Stimulated activated CD4-positive, alpha-beta T cell treated with anti-CD3 and anti-CD28 coated beads, Interleukin-2, amount 100 ng/mL, for 4 hours (primary cell): ENCODE results near the gene CD79B.
A peak's percentile ranks its signal among the peaks of the same experiment; 100 is the strongest.
"Not testable (repeated sequence)": the region's sequence is repeated elsewhere in the genome, so short reads cannot be mapped to it uniquely, and the experiment has no call there.

Experiments
- DNase-seq: peaks from one replicate; pipeline ENCODE4 v3.0.0-alpha.2; 2020; ENCODE audit warnings: low read depth

CD79B gene

DNA sequence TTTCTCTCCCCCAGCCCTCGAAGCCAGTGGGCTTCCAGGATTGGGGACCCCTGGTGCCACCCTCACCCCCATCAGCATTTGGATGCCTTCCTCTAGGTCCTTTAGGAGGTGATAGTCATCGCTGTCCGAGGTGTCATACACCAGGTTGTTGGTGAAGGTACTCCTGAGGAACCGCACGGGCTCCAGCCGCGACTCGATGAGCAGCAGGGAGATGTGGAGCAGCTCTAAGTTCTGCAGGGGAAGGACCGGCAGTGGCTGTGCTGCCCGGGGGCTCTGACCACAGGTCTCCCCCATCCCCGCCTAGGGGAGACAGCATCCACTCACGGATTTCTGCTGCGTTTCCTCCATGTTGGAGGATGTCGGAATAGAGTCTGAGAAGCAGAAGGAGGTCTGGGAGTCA lies 22.0 kb downstream of the CD79B start:
- no peak for DNase-seq

DNA sequence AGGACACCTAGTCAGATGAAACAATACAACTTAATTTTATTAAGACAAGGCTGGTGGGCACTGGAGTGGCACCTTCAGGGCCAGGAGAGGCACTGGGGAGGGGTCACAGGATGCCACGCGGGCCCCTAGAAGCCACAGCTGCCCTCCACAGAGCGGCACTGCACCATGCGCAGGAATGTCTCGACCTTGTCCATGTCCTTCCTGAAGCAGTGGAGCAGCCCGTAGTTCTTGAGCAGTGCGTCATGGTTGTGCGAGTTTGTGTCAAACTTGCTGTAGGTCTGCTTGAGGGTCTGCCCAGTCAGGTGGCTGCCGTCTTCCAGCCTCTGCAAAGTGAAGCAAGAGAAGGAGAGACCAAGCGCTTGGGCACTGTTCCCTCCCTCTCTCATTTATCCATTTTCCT lies 22.5 kb downstream of the CD79B start:
- not testable (repeated sequence) for DNase-seq

DNA sequence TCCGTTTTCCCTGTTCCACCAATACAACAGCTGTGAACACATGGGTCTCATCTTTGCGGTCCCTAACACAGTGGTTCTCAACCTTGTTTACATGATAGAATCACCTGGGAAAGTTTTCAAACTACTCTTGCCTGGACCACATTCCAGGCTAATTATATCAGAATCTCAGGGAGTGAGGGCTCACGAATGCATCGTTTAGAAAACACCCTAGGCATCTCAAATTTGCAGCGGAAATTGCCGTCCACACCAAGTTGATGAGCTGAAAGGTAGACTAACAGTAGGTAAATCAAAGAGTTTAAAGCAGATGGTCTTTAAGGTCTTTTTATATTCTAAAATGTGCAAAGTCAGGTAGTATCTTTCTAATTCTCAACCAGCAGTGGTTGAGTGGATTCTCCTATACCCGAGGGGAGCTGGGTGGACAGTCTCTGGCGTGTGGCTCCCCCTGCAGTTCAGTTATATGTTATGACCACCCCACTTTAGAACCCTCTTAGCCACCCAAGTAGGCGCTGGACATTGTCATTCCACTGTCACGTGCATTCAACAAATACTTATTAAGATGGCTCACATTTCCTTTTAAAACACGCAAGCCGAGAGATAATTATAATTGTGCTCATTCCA lies 24.9 kb downstream of the CD79B start:
- not testable (repeated sequence) for DNase-seq

DNA sequence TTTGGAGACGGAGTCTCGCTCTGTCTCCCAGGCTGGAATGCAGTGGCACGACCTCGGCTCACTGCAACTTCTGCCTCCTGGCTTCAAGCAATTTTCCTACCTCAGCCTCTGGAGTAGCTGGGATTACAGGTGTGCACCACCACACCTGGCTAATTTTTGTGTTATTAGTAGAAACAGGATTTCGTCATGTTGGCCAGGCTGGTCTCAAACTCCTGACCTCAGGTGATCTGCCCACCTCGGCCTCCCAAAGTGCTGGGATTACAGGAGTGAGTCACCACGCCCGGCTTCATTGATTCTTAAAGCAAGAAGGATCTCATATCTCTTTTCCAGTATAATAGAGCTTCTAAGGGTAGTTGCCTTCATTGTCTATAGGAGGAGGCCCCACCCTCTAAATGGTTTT lies 27.3 kb downstream of the CD79B start:
- DNase-seq = not testable (repeated sequence)

DNA sequence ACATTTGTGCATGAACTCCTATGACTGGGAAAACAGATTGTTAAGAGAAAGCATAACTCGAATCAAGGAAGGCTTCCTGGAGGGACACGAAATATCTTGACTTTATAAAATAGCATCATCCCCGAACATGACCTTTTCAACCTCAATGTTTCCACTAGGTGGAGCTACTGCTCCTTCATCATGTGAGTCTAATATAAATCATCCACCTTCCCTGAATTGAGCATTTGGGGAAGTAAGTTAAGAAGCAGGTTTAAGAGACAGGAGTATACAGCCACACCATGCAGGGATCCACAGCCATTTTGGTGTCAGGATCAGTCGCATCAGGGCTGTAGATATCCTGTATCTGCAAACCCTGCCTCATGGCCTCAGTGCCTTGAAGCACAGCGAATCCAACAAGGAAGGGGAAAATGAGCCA lies 28.3 kb downstream of the CD79B start:
- DNase-seq = peak; percentile 14

DNA sequence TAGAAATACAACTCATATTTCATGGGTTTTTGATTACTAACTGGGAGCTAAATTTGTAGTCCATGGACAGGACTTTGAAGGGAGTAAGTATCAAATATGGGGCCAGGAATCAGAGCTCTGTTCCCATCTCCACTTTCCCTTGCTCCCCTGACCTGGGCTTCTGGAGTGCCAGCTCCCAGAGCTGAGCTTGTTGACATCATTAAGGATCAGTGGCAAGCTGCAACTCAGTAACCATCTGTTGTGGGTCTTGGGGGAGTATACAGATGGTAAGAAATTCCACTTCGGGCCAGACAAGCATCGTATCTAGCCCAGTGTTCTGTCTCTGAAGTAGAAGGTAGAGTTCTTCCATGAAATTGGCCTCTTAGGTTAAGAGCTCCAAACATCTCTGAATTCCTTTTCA lies 30.2 kb downstream of the CD79B start:
- DNase-seq = not testable (repeated sequence)

DNA sequence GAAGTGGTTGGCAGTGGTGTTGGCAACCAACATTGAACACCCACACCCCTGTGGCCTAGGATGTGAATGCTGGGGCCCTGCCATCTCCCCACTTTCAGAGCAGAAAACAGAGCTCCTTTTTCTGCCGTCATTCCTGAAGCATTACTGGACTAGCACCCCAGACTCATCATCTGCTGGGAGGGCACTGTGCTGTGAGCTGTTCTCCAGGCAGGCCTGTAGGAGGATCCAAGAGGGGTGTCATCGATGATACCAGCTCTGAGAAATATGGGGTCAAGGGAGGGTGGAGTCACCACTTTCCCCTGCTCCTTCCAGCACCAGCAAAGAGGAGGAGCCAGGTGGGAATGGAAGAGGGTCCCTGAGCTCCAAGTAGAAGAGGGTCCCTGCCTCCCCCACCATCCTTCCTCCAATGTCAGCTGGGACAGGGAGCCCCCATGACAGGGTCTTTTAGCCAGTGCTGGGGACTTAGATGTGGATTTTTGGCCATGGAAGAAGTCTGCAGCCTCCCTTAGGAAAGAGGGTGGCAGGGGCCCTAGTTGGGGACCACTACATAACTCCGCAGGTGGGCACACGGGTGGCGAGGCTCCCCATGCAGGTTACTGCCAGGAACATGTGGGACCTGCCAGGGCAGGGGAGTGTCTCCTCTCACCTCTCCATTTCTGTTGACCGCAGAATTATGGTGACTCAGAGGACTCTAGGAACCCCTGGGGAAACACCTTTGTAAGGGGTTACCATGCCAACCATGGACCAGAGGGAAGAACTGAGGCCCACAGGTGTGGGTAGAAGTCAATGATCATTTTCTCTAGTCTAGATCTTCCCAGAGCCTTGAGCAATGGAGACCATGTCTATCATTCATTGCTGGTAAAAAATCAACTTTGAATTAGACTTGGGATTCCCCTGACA lies 33.0 kb downstream of the CD79B start:
- peak; percentile 13 for DNase-seq

DNA sequence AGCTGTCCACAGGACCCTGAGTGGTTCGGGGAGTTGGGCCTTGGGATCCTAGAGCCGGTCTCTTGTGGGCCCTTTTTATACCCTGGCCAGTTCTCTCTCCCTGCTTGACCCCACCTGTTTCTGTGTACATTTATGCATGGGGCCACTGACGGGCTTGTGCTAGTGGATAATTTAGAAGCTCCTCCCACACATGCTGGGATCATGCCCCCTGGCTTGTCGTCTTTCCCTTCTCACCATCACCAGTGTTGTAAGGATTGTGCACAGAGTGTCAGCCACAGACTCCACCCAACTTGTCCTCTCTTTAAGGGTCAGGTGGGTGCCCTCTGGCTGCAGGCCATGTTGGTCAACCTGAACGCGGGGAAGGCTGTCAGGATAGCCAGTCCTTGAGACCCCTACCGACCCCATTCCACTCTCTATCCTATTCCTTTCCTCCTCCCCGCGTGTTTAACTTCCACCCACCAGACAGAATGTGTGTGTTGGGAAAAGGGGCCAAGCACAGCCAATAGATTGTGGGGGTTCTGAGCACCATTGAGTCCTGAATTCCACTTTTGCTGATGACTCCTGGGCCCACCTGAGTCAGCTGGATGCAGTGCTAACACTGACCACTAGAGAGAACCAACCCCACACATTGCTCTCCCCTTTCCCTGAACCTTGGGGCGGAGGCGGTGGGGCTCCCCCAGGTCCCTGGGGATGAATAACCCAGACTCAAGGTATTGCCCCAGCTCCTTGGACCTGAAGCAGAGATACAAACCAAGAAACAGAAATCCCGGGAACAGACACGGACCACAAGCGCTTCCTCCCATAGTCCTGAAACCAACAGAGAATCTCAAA lies 35.4 kb downstream of the CD79B start, which contains the start of gene CSH1:
Gene CSH1, minus strand, starts transcription at position 51 of the 831 bp plus-strand sequence. CDS start 63 bp downstream, outside the sequence.
- DNase-seq = not testable (repeated sequence)

DNA sequence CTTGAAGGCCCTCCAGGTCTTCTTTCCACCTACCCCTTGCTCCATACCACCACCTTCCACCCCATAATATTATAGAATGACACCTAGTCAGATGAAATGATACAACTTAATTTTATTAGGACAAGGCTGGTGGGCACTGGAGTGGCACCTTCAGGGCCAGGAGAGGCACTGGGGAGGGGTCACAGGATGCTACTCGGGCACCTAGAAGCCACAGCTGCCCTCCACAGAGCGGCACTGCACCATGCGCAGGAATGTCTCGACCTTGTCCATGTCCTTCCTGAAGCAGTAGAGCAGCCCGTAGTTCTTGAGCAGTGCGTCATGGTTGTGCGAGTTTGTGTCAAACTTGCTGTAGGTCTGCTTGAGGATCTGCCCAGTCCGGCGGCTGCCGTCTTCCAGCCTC lies 37.3 kb downstream of the CD79B start:
- DNase-seq = not testable (repeated sequence)

DNA sequence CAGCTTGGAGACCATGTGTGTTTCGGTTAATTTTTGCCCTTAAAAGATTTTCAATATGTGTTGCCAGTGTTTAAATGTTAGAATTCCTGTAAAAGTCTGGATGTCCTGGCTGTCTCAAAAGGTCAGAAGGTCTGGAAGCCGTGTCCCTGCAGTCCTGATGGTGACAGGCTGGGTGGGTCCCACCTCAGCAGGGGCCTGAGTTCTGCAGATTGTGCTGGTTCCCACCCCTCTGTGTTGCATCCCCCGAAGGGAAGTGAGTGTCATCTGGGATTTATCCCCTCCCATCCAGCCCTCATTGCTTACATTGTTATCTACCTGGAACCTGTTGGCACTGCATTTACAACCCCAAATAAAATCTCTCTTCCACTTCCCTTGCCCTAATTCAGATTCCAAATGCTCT lies 38.1 kb downstream of the CD79B start:
- not testable (repeated sequence) for DNase-seq

DNA sequence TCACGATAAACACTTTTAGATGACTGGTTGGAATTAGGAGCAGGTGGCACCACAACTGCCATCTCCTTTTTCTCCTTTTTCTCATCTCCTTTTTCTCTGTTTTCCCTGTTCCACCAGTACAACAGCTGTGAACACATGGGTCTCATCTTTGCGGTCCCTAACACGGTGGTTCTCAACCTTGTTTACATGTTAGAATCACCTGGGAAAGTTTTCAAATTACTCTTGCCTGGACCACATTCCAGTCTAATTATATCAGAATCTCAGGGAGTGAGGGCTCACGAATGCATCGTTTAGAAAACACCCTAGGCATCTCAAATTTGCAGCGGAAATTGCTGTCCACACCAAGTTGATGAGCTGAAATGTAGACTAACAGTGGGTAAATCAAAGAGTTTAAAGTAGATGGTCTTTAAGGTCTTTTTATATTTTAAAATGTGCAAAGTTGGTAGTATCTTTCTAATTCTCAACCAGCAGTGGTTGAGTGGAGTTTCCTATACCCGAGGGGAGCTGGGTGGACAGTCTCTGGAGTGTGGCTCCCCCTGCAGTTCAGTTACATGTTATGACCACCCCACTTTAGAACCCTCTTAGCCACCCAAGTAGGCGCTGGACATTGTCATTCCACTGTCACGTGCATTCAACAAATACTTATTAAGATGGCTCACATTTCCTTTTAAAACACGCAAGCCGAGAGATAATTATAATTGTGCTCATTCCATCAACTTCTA lies 39.7 kb downstream of the CD79B start:
- DNase-seq = not testable (repeated sequence)

DNA sequence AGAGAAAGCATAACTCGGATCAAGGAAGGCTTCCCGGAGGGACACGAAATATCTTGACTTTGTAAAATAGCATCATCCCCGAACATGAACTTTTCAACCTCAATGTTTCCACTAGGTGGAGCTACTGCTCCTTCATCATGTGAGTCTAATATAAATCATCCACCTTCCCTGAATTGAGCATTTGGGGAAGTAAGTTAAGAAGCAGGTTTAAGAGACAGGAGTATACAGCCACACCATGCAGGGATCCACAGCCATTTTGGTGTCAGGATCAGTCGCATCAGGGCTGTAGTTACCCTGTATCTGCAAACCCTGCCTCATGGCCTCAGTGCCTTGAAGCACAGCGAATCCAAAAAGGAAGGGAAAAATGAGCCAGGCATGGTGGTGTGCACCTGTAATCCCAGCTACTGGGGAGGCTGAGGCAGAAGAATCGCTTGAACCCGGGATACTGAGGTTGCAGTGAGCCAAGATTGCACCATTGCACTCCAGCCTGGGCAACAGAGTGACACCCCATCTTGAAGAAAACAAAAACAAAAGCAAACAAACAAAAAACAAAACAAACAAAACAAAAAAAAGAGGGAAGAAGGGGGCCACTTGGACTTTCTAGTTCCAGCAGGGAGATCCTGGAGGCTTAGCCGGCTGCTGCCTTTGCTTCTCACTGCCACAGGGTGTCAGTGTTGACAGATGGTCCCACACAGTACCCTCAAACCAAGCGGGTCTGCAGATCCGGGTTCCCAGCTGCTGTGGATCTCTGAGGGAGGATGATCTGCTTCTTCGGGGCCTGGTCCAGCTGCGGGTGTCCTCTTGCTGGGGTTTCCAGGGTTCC lies 42.9 kb downstream of the CD79B start:
- DNase-seq = not testable (repeated sequence)

DNA sequence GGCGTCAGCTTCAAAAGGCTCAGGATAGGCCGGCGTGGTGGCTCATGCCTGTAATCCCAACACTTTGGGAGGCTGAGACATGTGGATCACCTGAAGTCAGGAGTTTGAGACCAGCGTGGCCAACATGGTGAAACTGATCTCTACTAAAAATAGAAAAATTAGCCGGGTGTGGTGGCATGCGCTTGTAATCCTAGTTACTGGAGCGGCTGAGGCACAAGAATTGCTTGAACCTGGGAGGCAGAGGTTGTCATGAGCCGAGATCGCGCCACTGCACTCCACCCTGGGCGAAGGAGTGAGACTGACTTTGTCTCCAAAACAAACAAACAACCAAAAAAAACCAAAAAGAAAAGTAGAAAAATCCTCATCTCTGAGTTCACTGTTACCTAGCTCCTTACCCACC lies 47.0 kb downstream of the CD79B start:
- DNase-seq = not testable (repeated sequence)

DNA sequence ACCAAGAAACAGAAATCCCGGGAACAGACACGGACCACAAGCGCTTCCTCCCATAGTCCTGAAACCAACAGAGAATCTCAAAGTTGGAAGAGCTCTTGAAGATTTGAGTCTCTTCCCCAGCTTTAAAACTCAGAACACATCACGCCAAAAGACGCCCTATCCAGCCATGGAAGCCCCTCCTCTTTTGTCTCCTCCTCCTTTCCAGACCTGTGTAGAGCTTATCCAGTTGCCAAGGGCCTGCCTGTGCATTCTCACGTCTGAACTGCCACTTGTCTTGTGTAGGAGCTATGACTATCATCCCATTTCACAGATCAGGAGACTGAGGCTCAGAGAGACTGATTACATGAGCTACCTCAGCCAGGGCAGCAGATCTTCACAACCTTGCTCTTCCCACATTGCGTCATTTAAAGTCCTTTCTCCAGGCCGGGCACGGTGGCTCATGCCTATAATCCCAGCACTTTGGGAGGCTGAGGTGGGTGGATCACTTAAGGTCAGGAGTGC lies 49.5 kb downstream of the CD79B start:
- DNase-seq = not testable (repeated sequence)

DNA sequence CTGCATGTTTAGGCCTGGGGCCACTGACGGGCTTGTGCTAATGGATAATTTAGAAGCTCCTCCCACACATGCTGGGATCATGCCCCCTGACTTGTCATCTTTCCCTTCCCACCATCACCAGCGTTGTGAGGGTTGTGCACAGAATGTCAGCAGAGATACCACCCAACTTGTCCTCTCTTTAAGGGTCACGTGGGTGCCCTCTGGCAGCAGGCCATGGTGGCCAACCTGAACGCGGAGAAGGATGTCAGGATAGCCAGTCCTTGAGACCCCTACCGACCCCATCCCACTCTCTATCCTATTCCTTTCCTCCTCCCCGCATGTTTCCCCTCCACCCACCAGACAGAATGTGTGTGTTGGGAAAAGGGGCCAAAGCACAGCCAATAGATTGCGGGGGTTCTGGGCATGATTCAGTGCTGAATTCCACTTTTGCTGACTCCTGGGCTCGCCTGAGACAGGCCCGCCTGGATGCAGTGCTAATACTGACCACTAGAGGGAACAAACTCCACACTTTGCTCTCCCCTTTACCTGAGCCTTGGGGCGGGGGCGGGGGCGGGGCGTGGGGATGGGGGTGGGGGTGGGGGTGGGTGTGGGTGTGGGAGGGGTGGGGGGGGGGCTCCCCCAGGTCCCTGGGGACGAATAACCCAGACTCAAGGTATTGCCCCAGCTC lies 50.1 kb downstream of the CD79B start, which contains the start of gene GH2:
Gene GH2, minus strand, starts transcription at position 10 of the 667 bp plus-strand sequence. CDS start 143 bp downstream, outside the sequence.
- peak; percentile 50 for DNase-seq

DNA sequence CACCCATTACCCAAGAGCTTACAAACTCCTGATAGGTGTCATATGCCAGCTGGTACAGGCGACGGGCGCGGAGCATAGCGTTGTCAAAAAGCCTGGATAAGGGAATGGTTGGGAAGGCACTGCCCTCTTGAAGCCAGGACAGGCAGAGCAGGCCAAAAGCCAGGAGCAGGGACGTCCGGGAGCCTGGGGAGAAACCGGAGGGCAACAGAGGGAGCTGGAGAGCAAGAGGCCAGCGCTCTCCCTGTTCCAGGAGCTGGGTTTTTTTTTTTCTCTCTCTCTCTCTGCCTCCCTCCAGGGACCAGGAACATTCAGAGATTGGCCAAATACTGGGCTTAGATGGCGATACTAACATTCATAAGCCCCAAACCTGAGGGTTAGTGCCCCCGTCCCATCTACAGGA lies 50.8 kb downstream of the CD79B start:
- not testable (repeated sequence) for DNase-seq

DNA sequence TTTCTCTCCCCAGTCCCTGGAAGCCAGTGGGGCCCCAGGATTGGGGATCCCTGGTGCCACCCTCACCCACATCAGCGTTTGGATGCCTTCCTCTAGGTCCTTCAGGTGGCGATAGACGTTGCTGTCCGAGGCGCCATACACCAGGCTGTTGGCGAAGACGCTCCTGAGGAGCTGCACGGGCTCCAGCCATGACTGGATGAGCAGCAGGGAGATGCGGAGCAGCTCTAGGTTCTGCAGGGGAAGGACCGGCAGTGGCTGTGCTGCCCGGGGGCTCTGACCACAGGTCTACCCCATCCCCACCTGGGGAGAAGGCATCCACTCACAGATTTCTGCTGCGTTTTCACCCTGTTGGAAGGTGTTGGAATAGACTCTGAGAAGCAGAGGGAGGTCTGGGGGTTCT lies 51.4 kb downstream of the CD79B start:
- no peak for DNase-seq
